ENCODE data around the gene DNAJB13.
"Not testable (repeated sequence)": the region's sequence is repeated elsewhere in the genome, so short reads cannot be mapped to it uniquely, and the experiment has no call there.

Gene DNAJB13

GRCh38 chr11:73931951-73932350 lies 18.9 kb upstream of the DNAJB13 start:
- DNase-seq (ENCODE audit: insufficient read length, low spot score) (no peak), FAIRE-seq (no peak)
- TF ChIP-seq PAX5 (IDR thresholded peaks at IDR 0.05; ENCODE audit: insufficient read depth, low read length, severe bottlenecking) = no peak
- no peak for TF ChIP-seq POLR2A (IDR thresholded peaks at IDR 0.05; ENCODE audit: low read depth, low read length)
- TF ChIP-seq TAF1 (IDR thresholded peaks at IDR 0.05; ENCODE audit: low read depth, low read length) = no peak
- no peak for TF ChIP-seq POU2F2 (IDR thresholded peaks at IDR 0.05; ENCODE audit: low read depth, low read length)
- no peak for TF ChIP-seq SPI1 (IDR thresholded peaks at IDR 0.05; ENCODE audit: low read depth, low read length)
- TF ChIP-seq POLR2AphosphoS5 (IDR thresholded peaks at IDR 0.05; ENCODE audit: low read depth, low read length) = no peak

GRCh38 chr11:73932781-73933180 lies 18.0 kb upstream of the DNAJB13 start:
- FAIRE-seq (no peak), DNase-seq (ENCODE audit: insufficient read length, low spot score) (no peak)
- TF ChIP-seq SPI1 (IDR thresholded peaks at IDR 0.05; ENCODE audit: low read depth, low read length) (no peak), PAX5 (IDR thresholded peaks at IDR 0.05; ENCODE audit: insufficient read depth, low read length, severe bottlenecking) (no peak), POLR2AphosphoS5 (IDR thresholded peaks at IDR 0.05; ENCODE audit: low read depth, low read length) (no peak), TAF1 (IDR thresholded peaks at IDR 0.05; ENCODE audit: low read depth, low read length) (no peak)

- not testable (repeated sequence) for FAIRE-seq; DNase-seq (ENCODE audit: insufficient read length, low spot score)
These were observed 14.8 kb upstream of the DNAJB13 start for GRCh38 chr11:73936047-73936446.

GRCh38 chr11:73939096-73939495 lies 11.7 kb upstream of the DNAJB13 start:
- no peak for DNase-seq (ENCODE audit: insufficient read length, low spot score)
- no peak for TF ChIP-seq TAF1 (IDR thresholded peaks at IDR 0.05; ENCODE audit: low read depth, low read length)
- FAIRE-seq = no peak

GRCh38 chr11:73940801-73941570 lies 9.8 kb upstream of the DNAJB13 start:
- no peak for TF ChIP-seq POU2F2 (IDR thresholded peaks at IDR 0.05; ENCODE audit: low read depth, low read length)
- no peak for TF ChIP-seq POLR2AphosphoS5 (IDR thresholded peaks at IDR 0.05; ENCODE audit: low read depth, low read length)
- no peak for TF ChIP-seq SPI1 (IDR thresholded peaks at IDR 0.05; ENCODE audit: low read depth, low read length)
- TF ChIP-seq PAX5 (IDR thresholded peaks at IDR 0.05; ENCODE audit: insufficient read depth, low read length, severe bottlenecking) = no peak
- TF ChIP-seq TAF1 (IDR thresholded peaks at IDR 0.05; ENCODE audit: low read depth, low read length) = no peak
- no peak for TF ChIP-seq POLR2A (IDR thresholded peaks at IDR 0.05; ENCODE audit: low read depth, low read length)
- no peak for FAIRE-seq
- DNase-seq (ENCODE audit: insufficient read length, low spot score) = no peak

GRCh38 chr11:73942010-73942409 lies 8.8 kb upstream of the DNAJB13 start:
- TF ChIP-seq SPI1 (IDR thresholded peaks at IDR 0.05; ENCODE audit: low read depth, low read length) (no peak), POLR2A (IDR thresholded peaks at IDR 0.05; ENCODE audit: low read depth, low read length) (no peak), POLR2AphosphoS5 (IDR thresholded peaks at IDR 0.05; ENCODE audit: low read depth, low read length) (no peak), PAX5 (IDR thresholded peaks at IDR 0.05; ENCODE audit: insufficient read depth, low read length, severe bottlenecking) (no peak), TAF1 (IDR thresholded peaks at IDR 0.05; ENCODE audit: low read depth, low read length) (no peak), POU2F2 (IDR thresholded peaks at IDR 0.05; ENCODE audit: low read depth, low read length) (no peak)
- FAIRE-seq (no peak), DNase-seq (ENCODE audit: insufficient read length, low spot score) (no peak)

- TF ChIP-seq POLR2AphosphoS5 (IDR thresholded peaks at IDR 0.05; ENCODE audit: low read depth, low read length) (no peak), POU2F2 (IDR thresholded peaks at IDR 0.05; ENCODE audit: low read depth, low read length) (no peak), PAX5 (IDR thresholded peaks at IDR 0.05; ENCODE audit: insufficient read depth, low read length, severe bottlenecking) (no peak), TAF1 (IDR thresholded peaks at IDR 0.05; ENCODE audit: low read depth, low read length) (no peak), POLR2A (IDR thresholded peaks at IDR 0.05; ENCODE audit: low read depth, low read length) (no peak), SPI1 (IDR thresholded peaks at IDR 0.05; ENCODE audit: low read depth, low read length) (no peak)
- DNase-seq (ENCODE audit: insufficient read length, low spot score) (no peak), FAIRE-seq (no peak)
These were observed 6.7 kb upstream of the DNAJB13 start for GRCh38 chr11:73944085-73944484.

GRCh38 chr11:73944901-73945300 lies 5.9 kb upstream of the DNAJB13 start:
- no peak for DNase-seq (ENCODE audit: insufficient read length, low spot score)
- FAIRE-seq = no peak
- TF ChIP-seq TAF1 (IDR thresholded peaks at IDR 0.05; ENCODE audit: low read depth, low read length) (no peak), POLR2A (IDR thresholded peaks at IDR 0.05; ENCODE audit: low read depth, low read length) (no peak), PAX5 (IDR thresholded peaks at IDR 0.05; ENCODE audit: insufficient read depth, low read length, severe bottlenecking) (no peak), POLR2AphosphoS5 (IDR thresholded peaks at IDR 0.05; ENCODE audit: low read depth, low read length) (no peak), SPI1 (IDR thresholded peaks at IDR 0.05; ENCODE audit: low read depth, low read length) (no peak), POU2F2 (IDR thresholded peaks at IDR 0.05; ENCODE audit: low read depth, low read length) (no peak)

GRCh38 chr11:73945396-73945795 lies 5.4 kb upstream of the DNAJB13 start:
- TF ChIP-seq POLR2AphosphoS5 (IDR thresholded peaks at IDR 0.05; ENCODE audit: low read depth, low read length) = no peak
- TF ChIP-seq POU2F2 (IDR thresholded peaks at IDR 0.05; ENCODE audit: low read depth, low read length) = no peak
- no peak for TF ChIP-seq PAX5 (IDR thresholded peaks at IDR 0.05; ENCODE audit: insufficient read depth, low read length, severe bottlenecking)
- no peak for TF ChIP-seq TAF1 (IDR thresholded peaks at IDR 0.05; ENCODE audit: low read depth, low read length)
- TF ChIP-seq POLR2A (IDR thresholded peaks at IDR 0.05; ENCODE audit: low read depth, low read length) = no peak
- TF ChIP-seq SPI1 (IDR thresholded peaks at IDR 0.05; ENCODE audit: low read depth, low read length) = no peak
- DNase-seq (ENCODE audit: insufficient read length, low spot score) (no peak), FAIRE-seq (no peak)

- FAIRE-seq (no peak), DNase-seq (ENCODE audit: insufficient read length, low spot score) (no peak)
- no peak for TF ChIP-seq POLR2A (IDR thresholded peaks at IDR 0.05; ENCODE audit: low read depth, low read length)
- no peak for TF ChIP-seq PAX5 (IDR thresholded peaks at IDR 0.05; ENCODE audit: insufficient read depth, low read length, severe bottlenecking)
- TF ChIP-seq POLR2AphosphoS5 (IDR thresholded peaks at IDR 0.05; ENCODE audit: low read depth, low read length) = no peak
- TF ChIP-seq POU2F2 (IDR thresholded peaks at IDR 0.05; ENCODE audit: low read depth, low read length) = no peak
- no peak for TF ChIP-seq TAF1 (IDR thresholded peaks at IDR 0.05; ENCODE audit: low read depth, low read length)
- TF ChIP-seq SPI1 (IDR thresholded peaks at IDR 0.05; ENCODE audit: low read depth, low read length) = no peak
These were observed 3.9 kb upstream of the DNAJB13 start for GRCh38 chr11:73946798-73947458.

Data from GM12891 (cell line).